Testis (tissue), 3 donors: ENCODE measurements around the gene NXPH2. TPM values are rescaled to one million over a fixed set of nuclear protein-coding genes. Genes with fewer than 3 reads are reported as not detected.

ENCODE experiments used
- DNase-seq: peaks from one replicate; pipeline ENCODE4 v3.0.0-alpha.2; 2019
- H3K27ac ChIP-seq, 2 donors: fragments of 200-600 bp; sonication (generic); one replicate each; pipeline ENCODE4 v1.5.1; 2019
- H3K27me3 ChIP-seq: fragments of 200-600 bp; sonication (generic); one replicate; pipeline ENCODE4 v1.5.1; 2019
- H3K36me3 ChIP-seq: fragments of 200-600 bp; sonication (generic); one replicate; pipeline ENCODE4 v1.5.1; 2017; ENCODE audit warnings: low read depth; ENCODE audit errors: missing control alignments
- H3K4me1 ChIP-seq: fragments of 200-600 bp; sonication (generic); one replicate; pipeline ENCODE4 v1.5.1; 2019
- H3K4me3 ChIP-seq, 2 donors: fragments of 200-600 bp; sonication (generic); one replicate each; pipeline ENCODE4 v1.5.1; 2017 to 2019
- H3K9me3 ChIP-seq: fragments of 200-600 bp; sonication (generic); one replicate; pipeline ENCODE4 v1.5.1; 2017
- POLR2A ChIP-seq: fragments of 450-650 bp; IDR thresholded peaks from one replicate; pipeline ENCODE4 v1.6.1; 2017; ENCODE audit warnings: antibody characterized with exemption, mild to moderate bottlenecking, moderate library complexity
- WGBS, 2 donors: methylation state at CpG; one replicate each; pipeline ENCODE4 v1.1.5; 2018; 5-methylcytosine and 5-hydroxymethylcytosine counted together
- intact Hi-C: fragments of 100-400 bp; cut with DNase I; formaldehyde crosslinking; loops from one replicate; pipeline ENCODE4 v1.15.1; 2023; ENCODE audit warnings: low total_unique reads
- polyA plus RNA-seq: library from polyadenylated mRNA; stranded (reverse); fragments of 350-450 nt; fragmentation: Illumina TruSeq; extraction: RNeasy Lipid Tissue Mini Kit (QIAGEN cat#74804); gene quantifications from one replicate; pipeline ENCODE4 v1.2.3, GENCODE V29; 2014; ENCODE audit warnings: low read depth, low replicate concordance; ENCODE audit not compliant: insufficient read depth
- total RNA-seq, 2 donors: library from RNA; depleted of rRNA; stranded (reverse); fragments of >200 nt; gene quantifications; one replicate each; pipeline ENCODE4 v1.2.3, GENCODE V29; 2016
- TF ChIP-seq, protein P1 (sequence below), 3 experiments: fragments of 450-650 bp in 2 of 3; fragments of 200-600 bp in 1 of 3; sonication (generic) in 1 of 3; IDR thresholded peaks; one replicate each; pipeline ENCODE4 v1.5.1; 2016 to 2019; ENCODE audit warnings: antibody characterized with exemption in 3 of 3, mild to moderate bottlenecking in 2 of 3, moderate library complexity in 1 of 3

The NXPH2 gene
- total and polyA plus RNA-seq, 3 donors from 2014 or later = 0.63 TPM; not detected in 2

GRCh38 chr2:138763971-138764370, 16.2 kb downstream of the NXPH2 start:
- Histone ChIP-seq H3K4me1 (no peaks in the 10 kb centered on the region), H3K9me3 (no peaks in the 10 kb centered on the region), H3K27ac (no peak overlapping the region), H3K4me3 (no peak overlapping the region), H3K27me3 (no peaks in the 10 kb centered on the region), H3K36me3 (no peaks in the 10 kb centered on the region)
- intact Hi-C loops = no loop called here
- TF ChIP-seq, protein P1, sequence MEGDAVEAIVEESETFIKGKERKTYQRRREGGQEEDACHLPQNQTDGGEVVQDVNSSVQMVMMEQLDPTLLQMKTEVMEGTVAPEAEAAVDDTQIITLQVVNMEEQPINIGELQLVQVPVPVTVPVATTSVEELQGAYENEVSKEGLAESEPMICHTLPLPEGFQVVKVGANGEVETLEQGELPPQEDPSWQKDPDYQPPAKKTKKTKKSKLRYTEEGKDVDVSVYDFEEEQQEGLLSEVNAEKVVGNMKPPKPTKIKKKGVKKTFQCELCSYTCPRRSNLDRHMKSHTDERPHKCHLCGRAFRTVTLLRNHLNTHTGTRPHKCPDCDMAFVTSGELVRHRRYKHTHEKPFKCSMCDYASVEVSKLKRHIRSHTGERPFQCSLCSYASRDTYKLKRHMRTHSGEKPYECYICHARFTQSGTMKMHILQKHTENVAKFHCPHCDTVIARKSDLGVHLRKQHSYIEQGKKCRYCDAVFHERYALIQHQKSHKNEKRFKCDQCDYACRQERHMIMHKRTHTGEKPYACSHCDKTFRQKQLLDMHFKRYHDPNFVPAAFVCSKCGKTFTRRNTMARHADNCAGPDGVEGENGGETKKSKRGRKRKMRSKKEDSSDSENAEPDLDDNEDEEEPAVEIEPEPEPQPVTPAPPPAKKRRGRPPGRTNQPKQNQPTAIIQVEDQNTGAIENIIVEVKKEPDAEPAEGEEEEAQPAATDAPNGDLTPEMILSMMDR (IDR thresholded peaks at IDR 0.05) = no peak
- no peak for TF ChIP-seq POLR2A
- DNase-seq = no peak

GRCh38 chr2:138762533-138762932, 17.7 kb downstream of the NXPH2 start:
- DNase-seq = no peak
- no peak overlapping the region for H3K27ac ChIP-seq
- intact Hi-C loops = no loop called here

GRCh38 chr2:138760676-138761075, 19.5 kb downstream of the NXPH2 start:
- intact Hi-C loops = no loop called here
- no peak for DNase-seq
- no peak overlapping the region for H3K4me3 ChIP-seq
- H3K36me3 ChIP-seq = no peaks in the 10 kb centered on the region
- no peak for TF ChIP-seq POLR2A
- TF ChIP-seq, protein P1 (IDR thresholded peaks at IDR 0.05) = no peak
- H3K27me3 ChIP-seq = no peaks in the 10 kb centered on the region
- no peaks in the 10 kb centered on the region for H3K4me1 ChIP-seq
- no peak overlapping the region for H3K27ac ChIP-seq
- H3K9me3 ChIP-seq = no peaks in the 10 kb centered on the region
- WGBS, 2 donors = 49 to 53% methylated on average over 3 of the region's 3 CpGs

More at GRCh38 chr2:138762533-138762932, 17.7 kb downstream of the NXPH2 start:
- Histone ChIP-seq H3K9me3 (no peaks in the 10 kb centered on the region), H3K27me3 (no peaks in the 10 kb centered on the region), H3K4me3 (no peak overlapping the region), H3K36me3 (no peaks in the 10 kb centered on the region), H3K4me1 (no peaks in the 10 kb centered on the region)
- no peak for TF ChIP-seq POLR2A
- TF ChIP-seq, protein P1 (IDR thresholded peaks at IDR 0.05) = no peak

DNA sequence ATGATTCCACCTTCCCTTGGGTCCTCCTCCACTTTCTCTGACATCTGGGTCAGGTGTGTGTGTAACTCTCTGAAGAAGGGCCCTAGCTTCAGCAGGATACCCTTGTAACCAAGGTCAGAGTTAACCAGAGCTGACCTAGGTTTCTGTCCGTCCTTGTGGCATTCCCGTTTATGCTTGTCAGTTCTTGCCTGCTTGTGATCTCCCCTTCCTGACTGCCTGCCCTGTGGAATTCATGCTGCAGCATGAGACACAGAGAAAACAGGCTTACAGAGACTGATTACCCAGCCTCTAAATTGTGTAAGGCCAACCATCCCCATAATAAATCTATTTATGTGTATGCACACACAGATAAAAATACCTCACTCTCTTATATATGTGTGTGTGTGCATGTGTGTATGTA, 22.8 kb downstream of the NXPH2 start:
- Histone ChIP-seq H3K27ac (no peak overlapping the region), H3K27me3 (no peaks in the 10 kb centered on the region), H3K9me3 (no peaks in the 10 kb centered on the region), H3K36me3 (no peaks in the 10 kb centered on the region), H3K4me3 (no peak overlapping the region), H3K4me1 (no peaks in the 10 kb centered on the region)
- intact Hi-C loops = no loop called here
- DNase-seq = no peak
- no peak for TF ChIP-seq POLR2A
- TF ChIP-seq, protein P1 (IDR thresholded peaks at IDR 0.05) = no peak
- 61 to 69% methylated on average over 2 of the region's 2 CpGs for WGBS, 2 donors

DNA sequence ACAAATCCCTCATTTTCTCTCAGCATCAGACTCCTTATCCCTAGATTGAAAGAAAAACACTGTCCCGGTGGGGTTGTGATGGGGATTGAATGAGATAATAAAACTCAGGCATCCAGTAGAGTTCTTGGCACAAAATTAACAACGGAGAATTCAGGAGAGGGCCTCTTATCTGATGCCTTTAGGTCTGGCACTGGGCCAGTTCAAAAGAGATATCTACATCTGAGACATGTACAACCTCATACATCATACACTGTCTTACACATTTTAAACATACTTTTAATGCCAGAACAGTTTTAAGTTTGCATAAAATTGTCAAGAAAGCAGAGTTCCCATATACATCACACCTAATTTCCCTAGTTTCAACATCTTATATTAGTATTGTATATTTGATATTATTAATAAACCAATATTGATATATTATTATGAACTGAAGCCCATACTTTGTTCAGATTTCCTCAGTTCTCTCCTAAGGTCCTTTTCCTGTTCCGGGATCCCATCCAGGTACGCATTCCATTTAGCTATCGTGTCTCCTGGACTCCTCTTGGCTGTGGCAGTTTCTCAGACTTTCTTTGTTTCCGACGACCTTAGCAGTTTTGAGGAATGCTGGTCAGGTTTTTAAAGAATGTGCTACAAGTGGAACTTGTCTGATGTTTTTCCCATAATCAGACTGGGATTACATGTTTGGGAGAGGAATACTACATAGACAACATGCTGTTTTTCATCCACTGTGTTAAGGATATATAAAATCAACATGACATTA, 27.8 kb downstream of the NXPH2 start:
- Histone ChIP-seq H3K4me1 (no peaks in the 10 kb centered on the region), H3K4me3 (no peak overlapping the region), H3K9me3 (no peaks in the 10 kb centered on the region), H3K27me3 (no peaks in the 10 kb centered on the region), H3K27ac (no peak overlapping the region), H3K36me3 (no peaks in the 10 kb centered on the region)
- TF ChIP-seq, protein P1 (IDR thresholded peaks at IDR 0.05) = no peak
- DNase-seq = no peak
- intact Hi-C loops = no loop called here
- WGBS, 2 donors = 71 to 72% methylated on average over 7 of the region's 7 CpGs
